GM18505 (cell line): ENCODE results near the gene VAMP1.
"Not testable (repeated sequence)": the region's sequence is repeated elsewhere in the genome, so short reads cannot be mapped to it uniquely, and the experiment has no call there.

Experiments
- ATAC-seq: cut with Tn5 transposase; IDR thresholded peaks from one replicate; pipeline ENCODE4 v1.9.1; 2021; ENCODE audit not compliant: unreplicated experiment
- POLR2A ChIP-seq: IDR thresholded peaks from 4 replicates; pipeline ENCODE4 v1.6.1; 2011; ENCODE audit warnings: borderline replicate concordance; ENCODE audit not compliant: insufficient read depth, insufficient read length; ENCODE audit errors: extremely low read depth

The VAMP1 gene

GRCh38 chr12:6488240-6488639 is 17.8 kb upstream of the VAMP1 start:
- no peak for ATAC-seq
- TF ChIP-seq POLR2A = no peak

- TF ChIP-seq POLR2A = no peak
Measured at GRCh38 chr12:6478416-6478815, 7.9 kb upstream of the VAMP1 start.

GRCh38 chr12:6477601-6478377 is 7.3 kb upstream of the VAMP1 start:
- not testable (repeated sequence) for ATAC-seq

More at GRCh38 chr12:6478416-6478815, 7.9 kb upstream of the VAMP1 start:
- ATAC-seq = no peak

- TF ChIP-seq POLR2A = no peak
- no peak for ATAC-seq
Measured at GRCh38 chr12:6476489-6476888, 6.0 kb upstream of the VAMP1 start.

- ATAC-seq = not testable (repeated sequence)
Measured at GRCh38 chr12:6475233-6475975, 4.9 kb upstream of the VAMP1 start.

GRCh38 chr12:6472491-6472890 is 2.0 kb upstream of the VAMP1 start:
- no peak for TF ChIP-seq POLR2A

GRCh38 chr12:6471989-6472360 is 1.5 kb upstream of the VAMP1 start:
- no peak for ATAC-seq
- no peak for TF ChIP-seq POLR2A

More at GRCh38 chr12:6472491-6472890, 2.0 kb upstream of the VAMP1 start:
- no peak for ATAC-seq

- ATAC-seq = no peak
- no peak for TF ChIP-seq POLR2A
Measured at GRCh38 chr12:6469609-6470374, 685 bp downstream of the VAMP1 start.

- no peak for TF ChIP-seq POLR2A
- ATAC-seq = no peak
Measured at GRCh38 chr12:6469092-6469491, 1.4 kb downstream of the VAMP1 start.

GRCh38 chr12:6468283-6468575 is 2.2 kb downstream of the VAMP1 start:
- no peak for TF ChIP-seq POLR2A
- ATAC-seq = no peak

- ATAC-seq = not testable (repeated sequence)
Measured at GRCh38 chr12:6467571-6468282, 2.8 kb downstream of the VAMP1 start.

GRCh38 chr12:6466751-6467150 is 3.7 kb downstream of the VAMP1 start:
- not testable (repeated sequence) for ATAC-seq

- TF ChIP-seq POLR2A = no peak
Measured at GRCh38 chr12:6466184-6466573, 4.3 kb downstream of the VAMP1 start.

More at GRCh38 chr12:6466184-6466573, 4.3 kb downstream of the VAMP1 start:
- ATAC-seq = no peak
